HG02981 (cell line): ENCODE measurements around the gene AIDA.

ENCODE experiments used
- ATAC-seq: cut with Tn5 transposase; IDR thresholded peaks from one replicate; pipeline ENCODE4 v1.9.1; 2021; ENCODE audit warnings: mild to moderate bottlenecking, moderate library complexity; ENCODE audit not compliant: unreplicated experiment

Gene AIDA

DNA sequence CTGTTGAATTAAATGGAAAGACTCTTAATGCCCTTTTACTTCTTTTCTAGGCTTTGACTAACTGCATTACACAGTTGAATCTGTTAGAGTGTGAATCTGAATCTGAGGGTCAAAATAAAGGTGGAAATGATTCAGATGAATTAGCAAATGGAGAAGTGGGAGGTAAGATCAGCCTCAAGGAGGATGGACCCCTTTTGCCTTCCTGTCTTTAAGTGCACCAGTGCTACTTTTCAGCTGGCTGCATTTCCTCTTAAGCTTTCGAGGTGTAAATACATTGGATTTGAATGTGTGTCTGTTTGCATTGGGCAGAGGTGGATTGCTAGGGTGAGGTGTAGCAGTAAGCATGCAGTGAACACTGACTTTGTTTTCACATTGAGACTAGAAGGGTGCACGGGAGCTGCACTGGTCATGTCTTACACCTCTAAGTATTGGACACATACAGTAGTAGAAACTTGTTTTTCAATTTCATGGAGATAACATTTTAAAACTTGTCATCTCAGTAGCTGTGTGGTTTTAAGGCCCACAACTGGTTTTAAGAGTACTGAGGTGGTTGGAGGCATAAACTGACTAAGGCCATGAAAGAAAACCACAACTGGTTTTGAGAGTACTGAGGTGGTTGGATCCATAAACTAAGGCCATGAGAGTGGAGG is 59.0 kb downstream of the AIDA start:
- peak; percentile 74 for ATAC-seq

DNA sequence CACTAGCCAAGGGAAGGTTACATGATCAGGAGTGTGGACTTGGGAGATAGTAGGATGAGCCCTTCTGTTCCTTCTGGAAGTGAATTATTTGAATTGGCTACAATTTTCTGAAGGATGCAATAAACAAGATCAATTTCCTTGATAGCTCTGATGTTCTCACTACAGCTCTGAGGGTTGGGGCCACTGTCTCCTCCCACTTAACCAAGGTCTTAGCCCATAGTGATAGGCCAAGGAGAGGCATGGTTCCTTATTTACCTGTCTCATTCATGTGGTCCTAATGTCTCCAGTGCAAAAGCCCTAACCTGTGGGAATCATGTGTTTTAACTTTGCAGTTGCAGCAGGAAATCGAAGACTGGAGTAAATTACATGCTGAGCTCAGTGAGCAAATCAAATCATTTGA is 59.6 kb downstream of the AIDA start:
- ATAC-seq: no peak

DNA sequence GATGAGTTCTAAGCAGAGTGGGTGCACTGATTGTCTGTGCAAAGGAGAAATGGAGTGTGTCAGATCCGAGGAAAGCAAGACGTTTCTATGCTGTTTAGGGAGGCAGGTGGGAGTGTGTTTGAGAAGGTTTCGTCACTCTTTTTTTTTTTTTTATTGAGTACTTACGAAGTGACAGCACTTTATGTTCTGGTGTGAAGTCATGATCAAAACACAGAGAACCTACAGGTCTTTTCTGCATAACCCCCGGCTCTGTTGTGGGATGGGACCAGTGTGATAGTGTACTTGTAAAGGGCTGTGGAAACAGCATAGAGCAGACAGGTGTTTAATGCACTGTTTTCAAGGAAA is 67.7 kb downstream of the AIDA start:
- ATAC-seq: no peak

DNA sequence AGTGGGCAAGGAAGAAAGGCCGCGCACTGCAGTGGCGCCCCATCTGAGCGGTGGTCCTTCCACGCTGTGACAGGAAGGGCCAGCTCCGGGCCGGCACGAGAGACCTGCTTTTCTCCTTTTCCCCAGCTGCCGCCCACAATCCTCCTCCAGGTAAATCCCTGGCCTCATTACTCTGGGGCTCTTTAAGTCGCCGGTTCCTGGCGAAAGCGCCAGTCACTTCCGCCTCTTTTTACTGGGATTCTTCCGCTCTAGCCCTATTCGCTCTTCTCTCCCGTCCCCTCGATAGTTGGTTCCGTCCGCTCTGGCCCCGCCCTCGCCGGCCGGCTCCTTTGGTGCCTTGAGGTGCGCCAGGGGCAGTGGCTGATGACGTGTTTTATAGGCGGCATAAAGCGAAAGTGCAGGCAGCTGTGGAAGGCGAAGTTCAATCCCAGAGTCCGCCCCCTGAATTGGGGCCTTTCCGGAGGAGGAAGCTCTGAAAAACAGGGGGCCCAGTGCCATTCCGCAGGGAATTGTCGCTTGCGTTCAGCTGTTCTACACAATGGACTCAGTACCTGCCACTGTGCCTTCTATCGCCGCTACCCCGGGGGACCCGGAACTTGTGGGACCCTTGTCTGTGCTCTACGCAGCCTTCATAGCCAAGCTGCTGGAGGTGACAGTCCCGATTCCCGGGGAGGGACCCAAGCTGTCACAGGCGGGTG is 68.2 kb downstream of the AIDA start:
- peak; percentile 96 for ATAC-seq

DNA sequence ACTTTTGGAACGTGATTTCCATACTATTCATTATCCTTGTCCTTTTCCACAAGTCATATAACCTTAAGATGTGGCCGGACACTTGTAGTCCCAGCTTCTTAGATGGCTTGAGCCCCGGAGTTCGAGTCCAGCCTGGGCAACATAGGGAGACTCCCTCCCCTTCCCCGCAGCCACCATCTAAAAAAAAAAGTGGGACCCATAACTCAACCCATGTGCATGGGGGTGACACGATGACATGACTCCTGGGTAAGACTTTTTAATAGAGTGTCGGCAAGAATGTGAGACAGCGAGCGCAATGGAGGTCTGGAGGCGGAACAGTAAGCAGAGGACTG is 68.7 kb downstream of the AIDA start:
- peak; percentile 29 for ATAC-seq

DNA sequence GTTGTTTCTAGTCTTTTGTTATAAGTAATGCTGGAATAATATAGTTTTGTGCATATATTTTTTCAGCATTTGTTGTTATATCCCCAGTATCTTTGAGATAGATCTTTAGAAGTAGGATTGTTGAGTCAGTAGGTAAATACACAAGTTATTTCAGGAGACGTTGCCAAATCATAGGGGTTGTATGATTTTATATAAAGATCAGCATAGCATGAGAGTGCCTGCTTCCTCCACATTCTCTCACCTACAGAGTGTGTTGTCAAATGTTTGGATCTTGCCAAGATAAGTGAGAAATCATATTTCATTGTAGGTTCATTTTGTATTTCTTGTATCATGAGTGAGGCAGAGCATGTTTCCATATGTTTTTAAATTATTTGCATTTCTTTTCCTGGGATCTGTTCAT is 69.8 kb downstream of the AIDA start:
- no peak for ATAC-seq

DNA sequence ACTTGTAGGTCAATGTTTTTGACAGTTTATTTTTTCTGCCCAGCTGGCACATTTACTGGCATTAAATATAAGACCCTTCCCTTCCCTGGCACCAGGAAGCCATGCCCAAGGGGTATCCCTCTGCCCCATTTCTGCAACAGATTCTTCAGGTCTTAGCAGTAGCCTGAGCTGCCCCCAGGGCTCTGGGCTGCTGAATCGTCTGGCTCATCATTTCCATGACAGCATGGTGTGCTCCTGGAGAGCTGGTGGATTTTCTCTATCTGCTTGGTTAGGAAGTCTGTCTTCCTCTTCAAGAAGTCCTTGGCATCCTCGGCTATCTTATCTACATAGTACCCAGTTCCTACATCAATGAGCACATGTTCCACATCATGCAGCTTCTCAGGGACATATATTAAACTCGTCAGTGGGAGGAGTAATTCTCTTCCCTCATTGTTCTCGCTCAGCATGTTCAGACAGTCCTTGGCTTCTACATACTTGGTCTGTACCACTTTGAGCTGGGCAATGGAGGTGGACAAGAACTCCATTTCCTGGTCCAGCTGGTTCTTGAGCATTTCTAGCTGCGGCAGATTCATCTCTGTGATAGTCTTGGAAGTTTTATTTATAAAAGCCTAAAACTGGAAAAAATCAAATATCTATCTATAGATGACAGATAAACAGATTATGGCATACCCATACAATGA is 70.9 kb downstream of the AIDA start:
- no peak for ATAC-seq

DNA sequence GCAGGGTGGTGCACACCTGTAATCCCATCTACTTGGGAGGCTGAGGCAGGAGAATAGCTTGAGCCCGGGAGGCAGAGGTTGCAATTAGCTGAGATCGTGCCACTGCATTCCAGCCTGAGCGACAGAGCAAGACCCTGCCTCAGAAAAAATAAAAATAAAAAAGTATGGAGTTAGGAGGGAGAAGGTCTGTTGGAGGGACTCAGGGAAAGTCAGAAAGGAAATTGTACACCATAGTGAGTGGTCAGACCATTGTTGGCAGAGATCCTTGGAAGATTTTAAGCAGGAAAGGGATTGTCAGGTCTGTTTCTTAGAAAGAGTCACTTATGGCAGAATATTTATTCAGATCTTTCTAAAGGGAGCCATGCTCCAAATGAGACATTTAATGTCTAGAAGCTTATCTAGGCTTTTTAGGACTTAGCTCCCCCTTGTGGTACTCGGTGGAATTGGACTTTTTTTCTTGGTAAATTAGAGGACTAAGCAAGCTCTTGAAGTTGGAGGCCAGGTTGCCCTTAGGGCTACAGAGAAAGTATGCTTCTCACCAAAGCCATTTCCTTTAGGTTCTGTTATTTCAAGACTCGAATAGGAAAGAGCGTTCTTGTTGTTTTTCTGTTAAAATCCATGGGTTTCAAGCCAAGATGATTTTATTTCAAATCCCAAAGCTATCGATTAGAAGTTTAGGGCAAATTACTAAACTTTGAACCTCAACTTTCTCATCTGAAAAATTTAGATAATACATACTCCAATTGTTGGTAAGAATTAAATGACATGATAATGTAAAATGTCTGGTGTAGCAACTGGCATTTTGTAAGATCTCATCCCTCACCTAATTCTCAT is 77.9 kb downstream of the AIDA start:
- ATAC-seq: peak; percentile 84

DNA sequence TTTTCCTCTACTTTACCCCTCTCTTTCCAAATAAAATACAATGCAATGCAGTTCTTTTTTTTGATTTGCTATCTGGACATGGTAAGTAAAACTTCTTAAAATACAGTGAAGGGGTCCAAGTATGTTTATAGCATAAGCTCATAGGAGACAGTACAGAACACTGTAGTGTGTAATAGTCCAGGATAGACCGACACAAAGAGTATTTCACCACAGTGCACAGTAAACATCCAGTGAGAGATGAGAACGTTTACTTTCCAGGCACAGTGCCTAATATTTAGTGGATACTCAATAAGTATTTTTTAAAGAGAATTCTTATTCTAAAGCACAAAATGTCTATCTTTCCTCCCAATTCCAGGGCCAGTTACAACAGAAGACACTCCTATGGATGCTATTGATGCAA is 79.5 kb downstream of the AIDA start:
- no peak for ATAC-seq

DNA sequence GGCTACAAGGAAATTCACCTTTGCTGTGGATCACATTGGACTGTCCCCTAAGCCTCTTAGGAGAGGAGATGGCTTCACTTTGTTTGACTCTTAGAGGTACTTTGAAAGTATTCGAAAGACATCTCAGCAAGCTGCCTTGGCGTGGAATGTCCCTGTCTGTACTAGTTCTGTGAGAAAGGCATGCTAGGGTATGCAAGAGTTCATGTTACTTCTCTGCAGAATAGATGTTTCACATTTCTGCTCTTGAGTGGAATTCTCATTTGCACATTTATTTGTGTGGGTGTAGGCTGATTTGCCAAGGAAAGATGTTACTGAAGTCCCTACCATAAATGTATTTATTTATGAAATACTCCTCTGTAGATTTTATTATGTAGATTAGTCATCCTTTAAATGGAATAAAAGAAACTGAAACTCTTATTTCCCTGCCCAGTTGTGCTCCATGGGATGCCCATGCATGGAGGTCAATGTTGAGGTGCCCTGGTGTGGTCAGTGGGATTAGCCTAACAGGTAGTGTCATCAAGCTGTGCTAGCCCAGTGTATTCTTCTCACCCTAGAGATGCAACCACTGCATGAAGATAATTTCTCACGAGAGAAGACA is 80.6 kb downstream of the AIDA start:
- ATAC-seq: no peak

DNA sequence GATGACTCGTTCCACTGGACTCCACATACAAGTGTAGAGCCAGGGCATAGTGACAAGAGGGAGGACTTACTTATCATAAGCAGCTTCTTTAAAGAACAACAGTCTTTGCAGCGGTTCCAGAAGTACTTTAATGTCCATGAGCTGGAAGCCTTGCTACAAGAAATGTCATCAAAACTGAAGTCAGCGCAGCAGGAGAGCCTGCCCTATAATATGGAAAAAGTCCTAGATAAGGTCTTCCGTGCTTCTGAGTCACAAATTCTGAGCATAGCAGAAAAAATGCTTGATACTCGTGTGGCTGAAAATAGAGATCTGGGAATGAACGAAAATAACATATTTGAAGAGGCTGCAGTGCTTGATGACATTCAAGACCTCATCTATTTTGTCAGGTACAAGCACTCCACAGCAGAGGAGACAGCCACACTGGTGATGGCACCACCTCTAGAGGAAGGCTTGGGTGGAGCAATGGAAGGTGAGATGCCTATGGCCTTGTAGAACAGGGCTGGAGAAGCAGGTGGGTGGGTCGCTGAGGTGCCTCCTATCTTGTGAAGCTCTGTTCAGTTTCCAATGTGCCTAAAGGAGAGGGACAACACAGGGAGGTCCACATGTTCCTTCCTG is 82.3 kb downstream of the AIDA start:
- no peak for ATAC-seq

DNA sequence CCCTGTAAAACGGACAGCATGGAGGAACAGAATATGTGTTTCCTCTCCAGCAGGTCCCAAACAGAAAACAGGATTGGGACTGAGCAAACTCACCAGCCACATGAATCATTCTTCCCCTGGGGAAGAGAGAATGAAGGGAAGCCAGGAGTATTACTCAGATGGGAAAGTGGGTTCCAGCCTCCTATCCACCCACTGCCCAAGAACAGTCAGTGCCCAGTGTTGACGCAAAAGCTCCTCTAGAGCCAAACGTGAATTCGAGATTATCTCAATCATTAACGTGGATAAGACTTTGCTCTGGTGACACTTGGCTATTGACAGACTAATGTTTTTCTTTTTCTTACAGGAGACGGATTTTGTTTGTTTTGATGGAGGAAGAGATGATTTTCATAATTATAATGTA is 85.1 kb downstream of the AIDA start:
- no peak for ATAC-seq

DNA sequence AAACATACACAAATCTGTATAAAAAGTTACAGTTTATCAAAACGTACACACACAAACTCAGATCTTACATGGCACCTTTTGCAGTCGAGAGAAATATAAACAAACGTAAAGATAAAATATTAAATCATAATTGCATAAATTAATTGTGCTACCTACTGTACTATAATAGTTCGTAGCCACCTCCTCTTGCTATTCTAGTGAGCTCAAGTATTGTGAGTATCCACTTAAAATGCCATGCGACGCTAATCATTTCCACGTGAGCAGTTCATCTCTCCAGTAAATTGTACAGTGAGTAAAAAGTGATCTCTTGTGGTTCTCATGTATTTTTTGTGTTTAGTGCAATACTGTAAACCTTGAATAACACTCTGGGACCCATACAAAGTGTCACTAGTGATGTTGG is 88.1 kb downstream of the AIDA start:
- no peak for ATAC-seq

DNA sequence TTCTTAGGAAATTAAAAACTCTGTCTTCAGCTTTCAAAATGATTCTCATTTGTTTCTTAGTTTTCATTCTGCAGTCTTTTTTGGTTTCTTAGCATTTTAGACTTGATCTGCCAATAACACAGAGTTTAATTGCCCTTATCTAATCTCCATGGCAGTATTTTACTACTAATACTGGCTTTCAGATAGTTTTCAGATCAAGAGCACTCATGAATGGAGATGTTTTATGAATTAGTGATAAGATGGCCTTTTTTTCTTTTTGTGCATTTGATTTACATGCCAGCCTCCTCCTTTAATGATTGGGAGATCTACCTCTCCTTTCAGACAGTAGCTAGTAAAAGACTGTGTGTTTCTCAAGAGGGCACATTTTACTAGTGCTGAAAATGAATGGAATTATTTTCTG is 88.8 kb downstream of the AIDA start:
- no peak for ATAC-seq

DNA sequence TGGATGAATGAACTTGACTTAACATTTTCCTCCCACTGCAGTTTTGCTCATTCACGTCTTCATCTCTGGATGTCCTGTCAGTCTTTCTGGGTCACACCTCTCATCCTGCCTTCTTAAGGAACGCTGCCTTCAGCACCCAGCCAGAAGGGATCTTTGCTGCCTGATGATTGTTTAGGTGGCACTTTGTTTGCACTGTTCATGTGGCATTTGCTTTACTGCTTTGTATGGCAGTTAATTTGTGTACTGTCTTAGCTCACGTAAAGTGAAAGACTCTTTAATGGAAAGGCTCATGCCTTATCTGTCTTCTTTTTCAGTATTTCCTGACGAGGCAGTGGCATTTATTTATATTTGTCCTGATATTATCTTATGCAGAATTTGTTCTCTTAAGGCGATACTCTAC is 89.5 kb downstream of the AIDA start:
- no peak for ATAC-seq

DNA sequence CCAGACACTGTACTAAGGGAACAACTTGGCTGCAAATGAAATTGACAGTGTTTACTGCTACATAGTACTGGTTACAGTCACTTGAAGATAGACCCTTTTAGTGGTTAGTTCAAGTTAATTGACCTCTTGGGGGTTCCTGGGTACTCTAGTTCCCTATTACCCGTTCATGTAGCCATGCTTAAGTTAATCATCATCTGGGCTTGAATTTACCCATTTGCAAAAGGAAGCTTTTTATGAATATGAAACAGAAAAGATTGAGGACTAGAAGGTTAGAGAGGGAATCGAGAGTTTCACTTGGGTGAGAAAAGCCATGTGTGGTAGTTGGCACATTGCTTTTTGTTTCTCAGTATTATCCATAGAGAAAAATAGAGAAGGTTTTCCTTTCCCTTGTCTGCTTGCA is 91.7 kb downstream of the AIDA start:
- ATAC-seq: peak; percentile 45

DNA sequence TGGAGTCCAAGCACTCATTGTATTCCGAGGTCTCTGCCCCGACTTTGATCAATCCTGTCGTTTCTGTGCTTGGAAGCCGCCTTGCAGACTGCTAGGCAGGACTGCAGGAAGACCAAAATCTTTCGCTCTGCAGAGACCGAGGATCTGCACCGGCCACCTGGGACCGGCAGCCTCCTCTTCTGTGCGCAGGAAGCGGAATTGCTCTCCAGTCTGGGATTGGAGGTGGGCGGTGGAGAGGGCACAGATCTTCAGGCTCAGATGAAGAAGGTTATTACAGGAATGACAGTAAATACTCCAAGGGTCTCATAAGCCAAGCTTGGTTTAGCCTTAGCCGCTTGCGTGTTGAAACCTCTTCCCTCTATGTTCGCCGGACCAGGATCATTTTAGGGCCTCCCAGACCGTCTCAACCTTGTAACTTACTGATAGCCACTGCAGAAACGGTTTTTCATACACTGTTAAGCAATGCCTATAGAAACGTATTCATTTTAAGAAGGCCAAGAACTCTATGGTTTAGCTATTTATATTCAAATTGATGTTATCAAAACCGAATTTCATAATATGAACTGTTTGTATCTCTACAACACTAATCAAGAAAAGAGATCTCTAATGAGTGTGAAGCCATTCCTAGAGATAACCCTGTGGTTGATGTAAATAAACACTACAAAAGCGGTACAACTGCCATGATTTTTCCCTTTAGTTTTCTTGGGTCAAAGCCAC is 93.3 kb downstream of the AIDA start:
- no peak for ATAC-seq
